ENCODE data around the gene ICA1. TPM values are rescaled to one million over a fixed set of nuclear protein-coding genes. Genes with fewer than 3 reads are reported as not detected.

Gene ICA1
- total and polyA plus RNA-seq, 2 experiments from 2014 or later = 45.2 to 83.7 TPM

DNA sequence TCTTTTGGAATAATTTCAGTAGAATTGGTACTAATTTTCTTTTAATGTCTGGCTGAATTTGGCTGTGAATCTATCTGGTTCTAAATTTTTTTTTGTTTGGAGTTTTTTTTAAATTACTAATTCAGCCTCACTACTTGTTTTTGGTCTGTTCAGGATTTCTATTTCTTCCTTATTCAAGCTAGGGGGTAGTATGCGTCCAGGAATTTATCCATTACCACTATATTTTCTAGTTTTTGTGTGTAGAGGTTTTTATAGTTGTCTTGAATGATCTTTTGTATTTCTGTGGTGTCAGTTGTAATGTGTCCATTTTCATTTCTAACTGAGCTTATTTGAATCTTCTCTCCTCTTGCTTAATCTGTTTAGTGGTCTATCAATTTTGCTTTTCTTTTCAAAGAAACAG lies 48.9 kb upstream of the ICA1 start:
- Histone ChIP-seq H3K79me2 (replicated peaks; ENCODE audit: insufficient read depth) (no peaks in the 10 kb centered on the region), H3K4me2 (no peak overlapping the region), H3K36me3 (ENCODE audit: insufficient read depth) (peaks cover 5% of the 10 kb centered on the region; the same call in 1 of the 2 replicates), H3K27me3 (ENCODE audit: insufficient read depth) (no peaks in the 10 kb centered on the region), H3F3A (replicated peaks; ENCODE audit: low read depth) (no peaks in the 10 kb centered on the region), H3K27ac (ENCODE audit: low read depth) (no peak overlapping the region), H3K9me2 (ENCODE audit: insufficient read depth) (no peaks in the 10 kb centered on the region), H4K20me1 (replicated peaks; ENCODE audit: insufficient read depth) (no peaks in the 10 kb centered on the region), H3K4me1 (ENCODE audit: insufficient read depth) (no peaks in the 10 kb centered on the region), H3K4me3 (no peak overlapping the region), H2AFZ (no peak overlapping the region)
- H3K4me3 Mint-ChIP-seq = no peak overlapping the region
- no peaks in the 10 kb centered on the region for H3K4me1 Mint-ChIP-seq
- TF ChIP-seq CTCF (conservative IDR thresholded peaks at IDR 0.05; ENCODE audit: low read depth in 2 of 2) (no peak; a peak in 1 of 4 replicates), ZNF462 (CRISPR knock-in tag; IDR thresholded peaks at IDR 0.05) (no peak), EZH2phosphoT487 (IDR thresholded peaks at IDR 0.05; ENCODE audit: unreplicated experiment) (no peak), REST (IDR thresholded peaks at IDR 0.05; ENCODE audit: unreplicated experiment) (no peak), JUNB (IDR thresholded peaks at IDR 0.05; ENCODE audit: unreplicated experiment) (no peak), ZNF331 (CRISPR knock-in tag; IDR thresholded peaks at IDR 0.05; ENCODE audit: low read depth) (no peak), NANOG (IDR thresholded peaks at IDR 0.05; ENCODE audit: borderline replicate concordance) (no peak)
- TF ChIP-seq, protein P1, sequence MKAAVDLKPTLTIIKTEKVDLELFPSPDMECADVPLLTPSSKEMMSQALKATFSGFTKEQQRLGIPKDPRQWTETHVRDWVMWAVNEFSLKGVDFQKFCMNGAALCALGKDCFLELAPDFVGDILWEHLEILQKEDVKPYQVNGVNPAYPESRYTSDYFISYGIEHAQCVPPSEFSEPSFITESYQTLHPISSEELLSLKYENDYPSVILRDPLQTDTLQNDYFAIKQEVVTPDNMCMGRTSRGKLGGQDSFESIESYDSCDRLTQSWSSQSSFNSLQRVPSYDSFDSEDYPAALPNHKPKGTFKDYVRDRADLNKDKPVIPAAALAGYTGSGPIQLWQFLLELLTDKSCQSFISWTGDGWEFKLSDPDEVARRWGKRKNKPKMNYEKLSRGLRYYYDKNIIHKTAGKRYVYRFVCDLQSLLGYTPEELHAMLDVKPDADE (IDR thresholded peaks at IDR 0.05) = no peak
- ATAC-seq (no peak), DNase-seq (ENCODE audit: low spot score) (no peak)
- peaks cover 19% of the 10 kb centered on the region for H3K36me3 Mint-ChIP-seq (ENCODE audit: low read depth)
- no peaks in the 10 kb centered on the region for H3K27me3 Mint-ChIP-seq (ENCODE audit: insufficient read depth, low read depth, poor library complexity)
- H3K9me3 Mint-ChIP-seq = peaks cover 10% of the 10 kb centered on the region
- H3K27ac Mint-ChIP-seq = no peak overlapping the region
